Stimulated activated CD4-positive, alpha-beta T cell treated with anti-CD3 and anti-CD28 coated beads, Interleukin-12 subunit alpha, Interleukin-12 subunit beta, amount 100 ng/mL, for 48 hours (primary cell): ENCODE measurements around the gene OPTC.
"Not testable (repeated sequence)": the region's sequence is repeated elsewhere in the genome, so short reads cannot be mapped to it uniquely, and the experiment has no call there.

ENCODE experiments used
- DNase-seq, 3 donors: peaks; one replicate each; pipeline ENCODE4 v3.0.0-alpha.2; 2020; ENCODE audit warnings: low read depth in 2 of 3, low spot score in 1 of 3

Gene OPTC

GRCh38 chr1:203493901-203494300 is at the start of gene OPTC:
TSS of gene OPTC (plus strand) at chr1:203494153. CDS start at chr1:203496006, 1,853 bp downstream.
- DNase-seq, result no peak

DNA sequence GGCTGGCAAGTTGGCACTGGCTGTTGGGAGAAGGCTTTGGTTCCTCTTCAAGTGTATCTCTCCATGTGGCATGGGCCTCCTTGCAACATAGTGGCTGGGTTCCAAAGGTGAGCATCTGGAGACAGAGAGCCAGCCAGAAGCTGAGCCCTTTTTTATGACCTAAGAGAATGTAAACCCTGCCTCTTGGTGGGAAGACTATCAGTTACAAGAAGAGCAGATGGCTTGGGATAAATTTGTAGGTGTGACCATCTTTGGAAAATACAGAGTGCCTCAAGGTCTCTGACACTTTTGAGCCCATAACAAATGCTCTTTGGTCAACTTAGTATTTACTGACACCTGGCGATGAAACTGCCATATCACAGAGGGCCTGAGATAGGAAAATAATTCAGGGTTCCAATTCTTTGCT is 49.8 kb upstream of the OPTC start:
- DNase-seq, result no peak

DNA sequence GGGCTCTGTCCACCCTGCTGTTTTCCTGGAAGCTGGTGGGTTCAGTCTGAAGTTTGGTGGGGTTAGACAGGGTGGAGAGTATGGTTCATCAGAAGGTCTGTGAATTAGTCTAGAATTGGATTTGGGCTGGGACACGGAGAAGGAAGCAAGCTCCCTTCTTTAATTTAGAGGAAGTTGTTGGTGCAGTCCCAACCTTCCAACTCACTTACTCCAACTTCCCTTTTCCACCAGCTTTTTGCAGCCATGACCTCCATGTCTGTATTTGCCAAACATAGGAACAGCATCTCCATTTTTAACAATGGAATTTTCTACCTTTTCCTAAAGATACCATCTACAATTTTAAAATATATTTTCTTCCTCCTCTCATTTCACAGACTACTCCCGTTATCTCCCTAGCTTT is 46.8 kb upstream of the OPTC start:
- DNase-seq, result no peak

DNA sequence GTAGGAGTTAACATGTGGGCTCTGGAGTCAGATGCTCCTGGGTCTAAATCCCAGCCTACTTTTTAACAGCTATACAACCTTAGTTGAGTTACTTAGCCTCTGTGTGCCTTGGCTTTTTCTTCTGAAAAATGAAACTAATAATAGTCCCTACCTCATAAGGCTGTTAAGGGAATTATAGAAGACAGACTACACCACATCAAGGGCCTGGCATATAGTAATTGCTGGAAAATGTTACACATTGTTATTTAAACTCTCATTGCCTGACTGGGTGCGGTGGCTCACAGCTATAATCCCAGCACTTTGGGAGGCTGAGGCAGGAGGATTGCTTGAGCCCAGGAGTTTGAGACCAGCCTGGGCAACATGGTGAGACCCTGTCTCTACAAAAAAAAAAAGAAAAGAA is 46.4 kb upstream of the OPTC start:
- not testable (repeated sequence) for DNase-seq

- no peak for DNase-seq
Measured at GRCh38 chr1:203448521-203449061, 45.4 kb upstream of the OPTC start.

DNA sequence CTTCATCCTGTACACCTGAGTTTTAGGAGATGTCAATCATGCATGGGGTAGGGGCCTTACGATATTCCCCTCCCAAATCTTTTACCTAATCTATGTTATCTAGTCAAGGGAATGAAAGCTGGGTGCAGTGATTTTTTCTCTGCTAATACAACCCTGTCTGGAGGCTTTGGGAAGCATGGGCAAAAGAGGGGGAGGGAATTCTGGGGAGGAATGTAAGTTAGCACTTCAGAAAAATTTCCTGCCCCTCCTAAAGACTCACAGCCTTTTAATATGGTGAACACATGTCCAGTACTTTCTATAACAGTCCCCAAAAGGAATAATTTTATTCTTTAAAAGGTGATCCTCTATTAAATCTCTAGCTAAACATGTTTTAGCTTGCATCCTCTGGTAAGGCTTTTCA is 44.0 kb upstream of the OPTC start:
- no peak for DNase-seq

- DNase-seq, result no peak
Measured at GRCh38 chr1:203450479-203451149, 43.3 kb upstream of the OPTC start.

DNA sequence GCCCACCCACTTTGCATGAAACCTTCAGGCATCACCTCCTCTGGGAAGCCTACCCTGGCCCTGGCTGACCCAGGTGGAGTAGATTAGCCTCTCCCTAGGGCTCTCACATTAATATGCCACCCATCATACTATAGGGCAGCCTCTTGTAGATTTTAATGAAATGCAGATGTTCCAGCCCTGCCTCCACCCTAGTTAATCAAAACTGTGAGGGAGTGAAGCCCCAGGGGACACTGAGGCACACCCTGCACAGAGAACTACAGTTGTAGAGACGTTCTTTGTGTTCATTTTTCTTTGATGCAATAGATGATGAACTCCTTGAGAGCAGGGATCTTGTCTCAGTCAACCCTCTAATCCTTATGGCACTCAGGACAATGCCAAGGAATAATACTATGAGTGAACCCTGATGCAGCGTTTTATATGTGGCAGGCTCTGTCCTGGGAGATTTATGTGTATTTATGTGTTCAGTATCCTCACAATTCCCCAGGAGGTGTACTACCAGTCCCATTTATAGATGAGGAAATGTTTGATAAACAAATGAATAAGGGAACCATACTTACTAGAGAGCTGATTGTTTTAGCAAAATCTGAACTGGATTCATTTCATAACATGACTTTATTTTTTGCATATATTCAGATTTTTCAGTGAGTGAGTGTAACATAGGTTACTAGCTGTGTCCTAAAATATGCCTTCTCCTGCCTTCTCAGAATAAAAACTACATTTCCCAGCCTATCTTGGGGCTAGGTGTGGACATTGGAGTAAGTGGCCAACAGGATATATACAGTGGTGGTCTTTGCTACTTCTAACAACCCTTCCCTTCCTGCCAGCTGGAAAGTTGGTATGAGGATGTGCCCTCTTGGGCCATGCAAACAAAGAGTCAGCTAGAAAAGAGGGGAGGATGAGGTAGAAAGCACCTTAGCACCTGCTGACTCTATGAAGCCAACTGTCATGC is 41.8 kb upstream of the OPTC start:
- DNase-seq, result no peak

DNA sequence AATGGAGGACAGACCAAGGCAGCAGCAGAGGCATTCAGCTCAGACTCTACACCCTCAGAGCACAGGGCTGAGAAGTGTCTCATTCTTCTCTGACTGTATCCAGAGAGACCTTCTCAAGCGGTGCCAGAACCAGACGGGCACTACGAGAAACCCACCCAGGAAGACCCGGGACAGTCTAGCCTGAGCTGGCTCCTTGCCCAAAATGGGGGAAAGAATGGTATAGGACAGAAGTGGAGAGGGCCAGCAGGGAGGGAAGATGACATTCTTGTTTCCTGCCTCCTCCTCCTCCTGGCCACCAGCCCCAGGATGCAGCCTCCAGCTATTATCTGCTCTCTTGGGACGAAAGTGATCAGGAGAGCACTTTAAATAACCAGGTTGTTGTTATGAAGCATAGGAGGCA is 40.9 kb upstream of the OPTC start:
- DNase-seq, result no peak

- no peak for DNase-seq
Measured at GRCh38 chr1:203453616-203454015, 40.3 kb upstream of the OPTC start.

- no peak for DNase-seq
Measured at GRCh38 chr1:203454986-203455471, 38.9 kb upstream of the OPTC start.

GRCh38 chr1:203455706-203456105 is 38.2 kb upstream of the OPTC start:
- DNase-seq, result no peak

GRCh38 chr1:203456577-203456976 is 37.4 kb upstream of the OPTC start:
- DNase-seq, result no peak

- DNase-seq, result no peak
Measured at GRCh38 chr1:203458078-203458477, 35.9 kb upstream of the OPTC start.

GRCh38 chr1:203459671-203460201 is 34.2 kb upstream of the OPTC start:
- DNase-seq, result no peak

- no peak for DNase-seq
Measured at GRCh38 chr1:203461717-203462116, 32.2 kb upstream of the OPTC start.

- DNase-seq, result no peak
Measured at GRCh38 chr1:203462143-203462542, 31.8 kb upstream of the OPTC start.

GRCh38 chr1:203462878-203463277 is 31.1 kb upstream of the OPTC start:
- no peak for DNase-seq

DNA sequence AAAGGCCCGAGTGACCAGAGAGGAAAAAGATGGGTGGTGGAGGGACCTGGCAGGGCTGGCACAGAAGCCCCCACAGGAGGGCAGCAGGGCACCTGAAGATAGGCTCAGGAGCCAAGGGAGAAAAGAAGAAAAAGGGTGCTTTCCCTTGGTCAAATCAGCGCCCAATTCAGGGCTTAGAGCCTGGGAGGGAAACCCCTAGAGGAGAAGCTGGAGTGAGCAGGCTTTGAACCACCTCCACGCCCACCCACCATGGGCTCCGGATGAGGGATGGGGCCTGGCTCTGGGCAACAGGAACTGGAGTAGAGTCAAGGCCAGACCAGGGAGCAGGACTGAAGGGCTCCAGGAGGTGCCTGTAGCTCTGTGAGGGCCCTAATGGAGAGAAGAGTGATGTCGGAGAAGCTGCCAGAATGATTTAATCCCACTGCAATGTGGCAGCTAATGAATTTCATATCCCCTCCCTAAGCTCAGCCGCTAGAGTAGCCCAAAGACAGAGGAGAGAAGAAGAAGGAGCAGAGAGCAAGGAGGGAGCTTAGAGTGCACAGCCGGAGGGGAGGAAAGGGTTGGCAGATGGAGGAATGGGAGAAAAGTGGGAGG is 30.4 kb upstream of the OPTC start:
- no peak for DNase-seq

- DNase-seq, result no peak
Measured at GRCh38 chr1:203464226-203464625, 29.7 kb upstream of the OPTC start.

GRCh38 chr1:203464743-203465142 is 29.2 kb upstream of the OPTC start:
- no peak for DNase-seq
